Activated T-helper 1 cell treated with anti-CD3 and anti-CD28 coated beads, Interleukin-2, amount 50 U/mL, for 16 hours (primary cell): ENCODE results near the gene RSPH1.

Source experiments
- DNase-seq, 2 donors: peaks; one replicate each; pipeline ENCODE4 v3.0.0-alpha.2; 2020; ENCODE audit warnings: low read depth in 1 of 2, low spot score in 1 of 2

The RSPH1 gene

DNA sequence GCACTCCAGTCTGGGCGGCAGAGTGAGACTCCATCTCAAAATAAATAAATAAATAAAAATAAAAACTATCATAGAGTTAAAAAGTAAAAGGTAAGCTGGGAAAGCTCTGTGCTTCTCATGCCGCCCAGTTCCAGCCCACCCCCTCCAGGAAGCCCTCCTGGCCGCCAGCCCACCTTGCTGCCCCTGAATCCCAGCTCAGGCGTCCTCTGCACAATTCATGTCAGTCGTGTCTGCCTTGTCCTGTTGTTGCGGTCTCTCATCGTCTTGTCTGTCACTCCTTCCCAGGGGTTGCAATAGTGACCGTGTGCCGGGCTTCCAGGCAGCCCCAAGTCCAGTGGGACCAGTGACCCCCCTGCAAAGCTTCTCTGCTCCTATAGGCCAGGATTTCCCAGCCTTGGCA is 44.1 kb downstream of the RSPH1 start:
- no peak for DNase-seq

- DNase-seq: no peak
Measured at GRCh38 chr21:42448686-42449085, 47.3 kb downstream of the RSPH1 start.

- no peak for DNase-seq
Measured at GRCh38 chr21:42447732-42448131, 48.3 kb downstream of the RSPH1 start.

- DNase-seq: no peak
Measured at GRCh38 chr21:42447182-42447581, 48.8 kb downstream of the RSPH1 start.

- no peak for DNase-seq
Measured at GRCh38 chr21:42446531-42446930, 49.5 kb downstream of the RSPH1 start.

DNA sequence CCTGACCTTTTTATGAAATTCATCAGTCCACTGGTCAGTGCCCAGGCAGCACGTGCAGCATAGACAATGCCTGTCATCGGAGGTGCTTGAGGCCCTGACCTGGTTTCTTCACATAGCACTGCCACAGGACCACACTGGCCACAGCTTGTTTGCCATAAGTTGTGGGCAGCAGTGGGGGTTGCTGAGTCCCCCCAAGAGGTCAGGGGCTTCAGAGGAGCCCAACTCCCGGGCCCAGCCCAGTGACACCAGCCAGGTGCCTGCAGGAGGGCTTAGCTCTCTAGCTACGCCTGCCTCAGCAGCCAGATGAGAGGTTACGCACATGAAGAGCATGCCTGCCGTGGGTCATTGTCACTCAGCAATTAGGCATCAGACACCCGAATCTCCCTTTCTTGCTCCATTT is 50.7 kb downstream of the RSPH1 start:
- DNase-seq: no peak

DNA sequence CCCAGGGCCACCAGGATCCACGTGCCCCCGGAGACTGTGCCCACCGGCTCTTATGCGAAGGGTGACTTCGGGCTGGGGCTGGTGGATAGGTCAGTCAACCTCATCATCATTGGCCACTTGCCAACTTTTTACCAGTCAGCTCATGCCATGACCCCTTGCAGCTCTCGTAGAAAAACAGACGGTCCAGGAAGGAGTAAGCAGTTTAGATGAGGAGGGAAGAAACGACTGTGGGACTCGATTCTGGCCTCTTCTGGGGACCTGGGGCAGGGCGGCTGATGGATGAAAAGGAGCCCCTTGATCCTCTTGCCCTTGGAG is 51.3 kb downstream of the RSPH1 start:
- DNase-seq: no peak

- no peak for DNase-seq
Measured at GRCh38 chr21:42443876-42444744, 51.9 kb downstream of the RSPH1 start.

DNA sequence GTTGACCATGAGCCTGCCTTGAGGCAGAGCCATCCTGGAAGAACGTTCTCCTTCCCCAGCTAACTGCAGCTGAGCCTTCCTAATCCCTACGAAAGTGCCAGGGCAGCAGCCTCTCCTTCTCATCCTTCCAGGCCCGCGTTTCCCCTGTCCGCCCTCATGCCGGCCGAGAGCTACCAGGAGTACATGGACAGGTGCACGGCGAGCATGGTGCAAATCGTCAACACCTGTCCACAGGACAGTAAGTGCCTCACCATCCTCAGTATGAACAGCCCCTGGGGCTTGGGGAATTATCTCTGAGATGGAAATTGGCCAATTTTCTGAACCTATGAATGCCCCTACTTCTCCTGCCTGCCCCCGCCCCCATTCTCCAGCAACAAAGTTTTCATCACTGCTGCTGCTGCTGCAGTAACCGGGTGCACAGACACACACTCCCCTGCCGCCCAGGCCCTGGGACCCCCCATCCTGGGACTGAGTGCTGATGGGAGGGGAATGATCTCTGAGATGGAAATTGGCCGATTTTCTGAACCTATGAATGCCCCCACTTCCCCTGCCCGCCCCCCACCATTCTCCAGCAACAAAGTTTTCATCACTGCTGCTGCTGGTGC is 52.7 kb downstream of the RSPH1 start:
- DNase-seq: no peak

DNA sequence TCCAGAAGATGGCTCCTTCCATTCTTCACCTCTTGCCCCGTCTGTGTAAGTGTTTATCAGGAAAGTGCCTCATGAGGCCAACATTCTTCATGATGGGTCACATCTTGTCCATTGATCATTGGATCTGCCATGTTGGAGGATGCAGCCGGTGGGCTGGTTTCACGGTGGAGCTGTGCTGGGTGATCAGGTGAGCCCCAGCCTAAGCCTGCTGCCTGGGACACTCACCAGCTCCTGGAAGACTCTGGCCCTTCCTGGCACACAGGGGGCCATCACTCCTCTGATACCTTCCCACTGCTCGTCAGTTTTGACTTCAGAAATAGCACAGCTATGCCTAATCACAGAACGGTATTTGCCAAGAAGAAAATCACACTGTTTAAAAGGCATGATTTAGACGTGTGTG is 54.1 kb downstream of the RSPH1 start:
- DNase-seq: no peak

GRCh38 chr21:42440187-42440792 is 55.7 kb downstream of the RSPH1 start:
- no peak for DNase-seq

DNA sequence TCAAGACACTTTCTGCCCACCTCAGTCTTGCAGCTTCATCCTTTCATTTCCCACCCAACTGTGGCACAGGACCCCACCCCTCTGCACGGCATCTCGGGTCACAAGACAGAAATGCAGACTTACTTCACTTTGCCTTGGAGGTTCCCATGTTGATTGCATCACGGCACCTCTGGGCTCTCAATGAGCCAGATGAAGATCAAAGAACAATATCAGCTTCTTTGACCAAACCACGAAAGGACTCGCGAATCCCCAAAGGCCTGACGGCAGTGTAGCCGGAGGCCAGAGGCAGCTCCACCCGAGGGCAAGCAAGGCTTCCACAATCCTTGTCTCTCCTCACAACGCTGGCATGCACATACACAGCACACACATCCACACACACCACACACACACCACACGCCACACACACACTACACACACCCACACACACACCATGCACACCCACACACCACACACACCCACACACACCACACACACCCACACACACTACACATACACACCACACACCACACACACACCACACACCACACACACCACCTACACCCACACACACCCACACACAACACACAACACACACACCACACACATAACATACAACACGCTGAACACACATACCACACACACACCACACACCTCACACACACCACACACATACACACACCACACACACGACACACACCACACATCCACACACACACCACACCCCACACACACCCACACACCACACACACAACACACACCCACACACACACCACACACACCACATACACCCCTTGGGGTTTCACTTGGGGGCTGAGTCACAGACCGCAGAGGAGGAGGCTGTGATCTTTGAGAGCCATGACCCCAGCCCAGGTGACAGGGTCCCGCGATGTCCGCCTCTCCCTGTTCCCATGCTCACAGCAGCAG is 56.5 kb downstream of the RSPH1 start:
- no peak for DNase-seq

DNA sequence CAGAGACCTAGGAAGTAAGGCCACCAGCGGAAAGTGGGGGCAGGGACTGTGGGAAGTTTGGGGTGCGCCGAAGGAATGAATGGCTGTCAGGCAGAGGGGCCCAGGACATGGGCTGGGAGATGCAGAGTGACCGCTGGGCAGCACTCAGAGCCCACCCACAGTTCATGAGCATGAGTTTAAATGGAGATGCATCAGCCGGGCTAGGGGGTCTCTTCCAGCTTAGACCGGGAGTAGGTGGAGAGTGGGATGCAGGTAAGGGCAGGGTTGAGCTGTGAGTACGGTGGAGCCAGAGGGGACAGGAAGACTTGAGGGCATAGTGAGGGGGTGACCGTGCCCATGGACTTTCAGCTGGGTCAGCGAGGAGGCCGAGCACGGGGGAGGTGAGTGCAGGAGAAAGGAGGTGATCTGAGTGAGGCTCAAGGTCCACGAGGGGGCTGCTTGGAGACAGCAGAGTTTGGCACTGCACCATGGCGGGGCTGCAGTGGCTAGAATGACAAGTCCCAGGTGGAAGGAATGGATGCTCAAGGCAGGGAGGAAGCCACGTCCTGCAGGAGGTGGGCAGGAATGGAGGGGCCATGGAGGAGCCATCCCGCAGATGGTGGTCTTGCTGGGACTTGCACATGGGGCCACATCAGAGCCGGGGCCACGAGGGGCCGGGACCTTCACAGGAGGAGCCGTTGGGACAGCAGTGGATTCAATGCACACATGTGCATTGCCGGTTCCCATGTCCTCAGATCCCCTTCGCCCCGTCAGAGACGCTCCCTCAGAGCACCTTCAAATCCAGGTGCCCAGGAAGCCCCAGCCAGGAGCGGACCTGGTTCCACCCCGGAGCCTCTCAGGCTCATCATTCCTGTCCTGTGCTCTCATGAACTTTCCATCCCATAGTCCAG is 57.5 kb downstream of the RSPH1 start:
- no peak for DNase-seq

GRCh38 chr21:42437786-42438185 is 58.2 kb downstream of the RSPH1 start:
- no peak for DNase-seq

DNA sequence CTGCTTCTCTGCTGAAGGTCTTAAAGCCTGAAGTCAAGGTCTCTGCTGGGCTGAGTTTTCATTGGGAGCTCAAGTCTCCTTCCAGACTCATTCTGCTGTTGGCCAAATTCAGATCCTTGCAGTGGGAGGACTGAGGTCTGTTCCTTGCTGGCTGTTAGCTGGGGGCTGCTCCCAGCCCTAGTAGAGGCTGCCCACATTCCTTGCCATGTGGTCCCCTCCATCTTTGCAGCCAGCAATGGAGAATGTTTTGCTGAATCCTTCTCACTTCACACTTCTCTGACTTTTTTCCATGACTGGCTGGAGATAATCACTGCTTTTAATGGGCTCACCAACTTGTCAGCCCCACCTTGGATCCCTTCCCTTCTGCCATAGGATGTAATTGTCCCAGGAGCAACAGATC is 59.1 kb downstream of the RSPH1 start:
- no peak for DNase-seq

DNA sequence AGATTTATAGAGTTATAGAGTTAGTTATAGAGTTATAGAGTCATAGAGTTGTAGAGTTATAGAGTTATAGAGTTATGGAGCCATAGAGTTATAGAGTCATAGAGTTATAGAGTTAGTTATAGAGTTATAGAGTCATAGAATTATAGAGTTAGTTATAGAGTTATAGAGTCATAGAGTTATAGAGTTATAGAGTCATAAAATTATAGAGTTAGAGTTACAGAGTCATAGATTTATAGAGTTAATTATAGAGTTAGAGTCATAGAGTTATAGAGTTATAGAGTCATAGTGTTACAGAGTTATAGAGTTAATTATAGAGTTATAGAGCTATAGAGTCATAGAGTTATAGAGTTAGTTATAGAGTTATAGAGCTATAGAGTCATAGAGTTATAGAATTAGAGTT is 60.2 kb downstream of the RSPH1 start:
- DNase-seq: no peak

DNA sequence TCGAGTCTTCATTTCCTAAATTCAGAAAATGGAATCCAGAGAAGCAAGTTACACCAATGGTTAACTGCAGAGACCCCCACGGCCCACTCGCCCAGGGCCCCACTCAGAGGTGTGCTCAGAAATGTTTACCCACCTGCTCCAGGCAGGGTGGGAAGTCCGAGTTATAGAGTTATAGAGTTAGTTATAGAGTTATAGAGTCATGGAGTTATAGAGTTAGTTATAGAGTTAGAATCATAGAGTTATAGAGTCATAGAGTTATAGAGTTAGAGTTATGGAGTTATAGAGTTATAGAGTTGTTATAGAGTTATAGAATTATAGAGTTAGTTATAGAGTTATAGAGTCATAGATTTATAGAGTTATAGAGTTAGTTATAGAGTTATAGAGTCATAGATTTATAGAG is 60.6 kb downstream of the RSPH1 start:
- DNase-seq: no peak

- DNase-seq: no peak
Measured at GRCh38 chr21:42434884-42435283, 61.1 kb downstream of the RSPH1 start.

- no peak for DNase-seq
Measured at GRCh38 chr21:42433946-42434551, 62.0 kb downstream of the RSPH1 start.

DNA sequence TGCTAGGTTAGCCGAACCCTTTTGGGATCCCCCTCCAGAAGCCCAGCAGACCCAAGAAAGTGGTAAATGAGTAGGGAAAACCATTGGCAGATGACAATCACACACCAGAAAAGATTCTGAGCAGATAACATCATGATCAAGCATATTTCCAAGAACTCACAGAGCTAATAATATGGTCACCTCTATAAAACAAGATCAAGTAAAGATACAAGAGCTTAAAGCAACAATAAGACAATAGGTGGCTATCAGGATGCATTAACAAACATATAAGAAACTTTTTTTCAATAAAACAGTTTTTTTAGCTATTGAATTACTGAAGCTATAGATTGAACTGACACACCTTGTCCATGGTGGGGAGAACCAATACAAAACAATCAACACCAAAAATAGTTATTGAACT is 63.3 kb downstream of the RSPH1 start:
- DNase-seq: no peak
